ENCODE results near the gene TLL1. TPM values are rescaled to one million over a fixed set of nuclear protein-coding genes. Genes with fewer than 3 reads are reported as not detected.

The TLL1 gene
- total RNA-seq, 2 donors from 2014 or later: 1.9 to 2.4 TPM

- intact Hi-C loops (cut with DNase I, micrococcal nuclease): no loop called here
- DNase-seq (no peak), ATAC-seq (no peak)
Measured at GRCh38 chr4:165875446-165875845, 2.4 kb downstream of the TLL1 start.

- DNase-seq (no peak), ATAC-seq (no peak)
- intact Hi-C loops (cut with DNase I, micrococcal nuclease): no loop called here
Measured at GRCh38 chr4:165877286-165877685, 4.2 kb downstream of the TLL1 start.

- DNase-seq (no peak), ATAC-seq (no peak)
- intact Hi-C loops (cut with DNase I, micrococcal nuclease): no loop called here
Measured at GRCh38 chr4:165879641-165880040, 6.6 kb downstream of the TLL1 start.

- no peak for DNase-seq
- intact Hi-C loops (cut with DNase I, micrococcal nuclease): no loop called here
- no peak for ATAC-seq
Measured at GRCh38 chr4:165894159-165894558, 21.1 kb downstream of the TLL1 start.

- no peak for ATAC-seq
- intact Hi-C loops (cut with DNase I, micrococcal nuclease): no loop called here
- no peak for DNase-seq
Measured at GRCh38 chr4:165905405-165906027, 32.5 kb downstream of the TLL1 start.

GRCh38 chr4:165906272-165906671 is 33.2 kb downstream of the TLL1 start:
- DNase-seq (no peak), ATAC-seq (no peak)
- intact Hi-C loops (cut with DNase I, micrococcal nuclease): no loop called here

GRCh38 chr4:165909947-165910346 is 36.9 kb downstream of the TLL1 start:
- intact Hi-C loops (cut with DNase I, micrococcal nuclease): no loop called here
- ATAC-seq (no peak), DNase-seq (no peak)

GRCh38 chr4:165915215-165915614 is 42.2 kb downstream of the TLL1 start:
- ATAC-seq (no peak), DNase-seq (no peak)
- intact Hi-C loops (cut with DNase I, micrococcal nuclease): no loop called here

- DNase-seq (no peak), ATAC-seq (no peak)
- intact Hi-C loops (cut with DNase I, micrococcal nuclease): no loop called here
Measured at GRCh38 chr4:165921546-165921945, 48.5 kb downstream of the TLL1 start.

- ATAC-seq: no peak
- intact Hi-C loops (cut with DNase I, micrococcal nuclease): no loop called here
- DNase-seq: no peak
Measured at GRCh38 chr4:165922747-165923146, 49.7 kb downstream of the TLL1 start.

- no peak for DNase-seq
- no peak for ATAC-seq
- intact Hi-C loops (cut with DNase I, micrococcal nuclease): no loop called here
Measured at GRCh38 chr4:165926307-165926706, 53.3 kb downstream of the TLL1 start.

- ATAC-seq (no peak), DNase-seq (no peak)
- intact Hi-C loops (cut with DNase I, micrococcal nuclease): no loop called here
Measured at GRCh38 chr4:165927366-165927765, 54.3 kb downstream of the TLL1 start.

GRCh38 chr4:165927815-165928214 is 54.8 kb downstream of the TLL1 start:
- intact Hi-C loops (cut with DNase I, micrococcal nuclease): no loop called here
- DNase-seq (no peak), ATAC-seq (no peak)

GRCh38 chr4:165928601-165929000 is 55.6 kb downstream of the TLL1 start:
- DNase-seq: no peak
- no peak for ATAC-seq
- intact Hi-C loops (cut with DNase I, micrococcal nuclease): no loop called here

GRCh38 chr4:165929662-165930061 is 56.6 kb downstream of the TLL1 start:
- no peak for ATAC-seq

GRCh38 chr4:165931741-165932140 is 58.7 kb downstream of the TLL1 start:
- no peak for ATAC-seq
- intact Hi-C loops (cut with DNase I, micrococcal nuclease): no loop called here
- no peak for DNase-seq

More at GRCh38 chr4:165929662-165930061, 56.6 kb downstream of the TLL1 start:
- no peak for DNase-seq
- intact Hi-C loops (cut with DNase I, micrococcal nuclease): no loop called here

GRCh38 chr4:165944900-165945299 is 71.9 kb downstream of the TLL1 start:
- intact Hi-C loops (cut with DNase I, micrococcal nuclease): no loop called here
- ATAC-seq: no peak
- no peak for DNase-seq

GRCh38 chr4:165945991-165946390 is 73.0 kb downstream of the TLL1 start:
- intact Hi-C loops (cut with DNase I, micrococcal nuclease): no loop called here
- ATAC-seq (no peak), DNase-seq (no peak)

- intact Hi-C loops (cut with DNase I, micrococcal nuclease): no loop called here
- DNase-seq (no peak), ATAC-seq (no peak)
Measured at GRCh38 chr4:165947019-165947418, 74.0 kb downstream of the TLL1 start.

- intact Hi-C loops (cut with DNase I, micrococcal nuclease): no loop called here
- DNase-seq (no peak), ATAC-seq (no peak)
Measured at GRCh38 chr4:165953181-165953580, 80.1 kb downstream of the TLL1 start.

- DNase-seq (no peak), ATAC-seq (no peak)
- intact Hi-C loops (cut with DNase I, micrococcal nuclease): no loop called here
Measured at GRCh38 chr4:165963621-165964020, 90.6 kb downstream of the TLL1 start.
